Endodermal cell (in vitro differentiated cells): ENCODE results near the gene MED1. TPM values are rescaled to one million over a fixed set of nuclear protein-coding genes. Genes with fewer than 3 reads are reported as not detected.

ENCODE experiments used
- DNase-seq: peaks from one replicate; pipeline ENCODE4 v3.0.0-alpha.2; 2017
- H3K27ac ChIP-seq: 2 replicates; pipeline ENCODE4 v1.5.1; 2013; ENCODE audit warnings: mild to moderate bottlenecking, low read depth, low read length, moderate library complexity
- H3K27me3 ChIP-seq: 2 replicates; pipeline ENCODE4 v1.6.1; 2013; ENCODE audit warnings: mild to moderate bottlenecking, low read length, moderate library complexity; ENCODE audit not compliant: insufficient read depth, control insufficient read depth, poor library complexity, severe bottlenecking
- H3K36me3 ChIP-seq: 2 replicates; pipeline ENCODE4 v1.7.0; 2013; ENCODE audit warnings: mild to moderate bottlenecking, low read length, moderate library complexity; ENCODE audit not compliant: control insufficient read depth, insufficient read depth
- H3K4me1 ChIP-seq: one replicate; pipeline ENCODE4 v1.7.0; 2013; ENCODE audit warnings: low read length; ENCODE audit not compliant: control insufficient read depth, insufficient read depth
- H3K4me3 ChIP-seq: 2 replicates; pipeline ENCODE4 v1.5.1; 2013; ENCODE audit warnings: mild to moderate bottlenecking, low read length, moderate library complexity
- H3K9ac ChIP-seq: 2 replicates; pipeline ENCODE4 v1.6.1; 2013; ENCODE audit warnings: mild to moderate bottlenecking, low read length, moderate library complexity; ENCODE audit not compliant: poor library complexity, severe bottlenecking; ENCODE audit errors: extremely low read depth
- H3K9me3 ChIP-seq: 2 replicates; pipeline ENCODE4 v1.6.1; 2013; ENCODE audit warnings: mild to moderate bottlenecking, low read length, moderate library complexity; ENCODE audit not compliant: control insufficient read depth
- H3K27ac Mint-ChIP-seq: 2 replicates; pipeline ENCODE4 v1.8.0; 2020; ENCODE audit warnings: mixed read lengths
- H3K27me3 Mint-ChIP-seq: 2 replicates; pipeline ENCODE4 v1.8.0; 2021; ENCODE audit warnings: mild to moderate bottlenecking, mixed read lengths; ENCODE audit not compliant: insufficient read depth
- H3K36me3 Mint-ChIP-seq: 2 replicates; pipeline ENCODE4 v1.8.0; 2020; ENCODE audit warnings: low read depth, mixed read lengths
- H3K4me1 Mint-ChIP-seq: 2 replicates; pipeline ENCODE4 v1.8.0; 2020; ENCODE audit warnings: mixed read lengths
- H3K4me3 Mint-ChIP-seq: 2 replicates; pipeline ENCODE4 v1.8.0; 2020; ENCODE audit warnings: mild to moderate bottlenecking, moderate library complexity, mixed read lengths
- H3K9me3 Mint-ChIP-seq: 2 replicates; pipeline ENCODE4 v1.8.0; 2020; ENCODE audit warnings: mild to moderate bottlenecking, mixed read lengths
- WGBS, 2 experiments: methylation state at CpG; one replicate each; pipeline versions ENCODE4 v1.1.5 to v1.1.7; 2013; ENCODE audit warnings: missing lambda C conversion rate in 2 of 2, mixed read lengths in 1 of 2; ENCODE audit not compliant: insufficient coverage in 1 of 2, insufficient read length in 1 of 2; 5-methylcytosine and 5-hydroxymethylcytosine counted together
- total RNA-seq, 2 donors: library from RNA; stranded (reverse); fragmentation: NEBNext Ultra II Directional in 1 of 2; extraction: Animal tissue kit (Norgen Biotek cat#: 25700) in 1 of 2; gene quantifications; 2 replicates in 1 of 2; 3 replicates in 1 of 2; pipeline ENCODE4 v1.2.1, GENCODE V29; 2021
- TF ChIP-seq, protein P1 (sequence below): fragments of 200-600 bp; sonication (generic); conservative IDR thresholded peaks from 2 replicates; pipeline ENCODE4 v1.5.0; 2021; ENCODE audit warnings: antibody characterized with exemption, mild to moderate bottlenecking

The MED1 gene
- total RNA-seq, 2 donors from 2014 or later: 56.1 to 57.5 TPM

DNA sequence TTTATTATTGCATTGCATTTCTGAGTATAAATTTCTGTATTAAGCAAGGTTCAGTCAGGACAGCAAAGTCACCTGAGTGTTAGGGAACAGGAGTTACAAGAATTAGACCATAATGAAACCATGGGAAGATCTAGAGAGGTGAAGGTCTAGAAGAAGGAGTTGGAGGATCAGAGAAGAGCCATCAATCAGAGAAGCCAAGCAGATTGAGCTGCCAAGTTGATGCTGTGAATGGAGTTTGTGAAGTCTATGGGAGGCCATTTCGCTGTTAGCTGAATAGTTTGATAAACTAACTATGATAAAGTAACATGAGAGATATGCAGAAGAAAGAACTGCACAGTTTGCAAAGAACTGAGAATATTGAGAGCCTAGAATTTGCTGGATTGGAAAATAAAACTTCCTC lies 90.0 kb downstream of the MED1 start:
- TF ChIP-seq, protein P1, sequence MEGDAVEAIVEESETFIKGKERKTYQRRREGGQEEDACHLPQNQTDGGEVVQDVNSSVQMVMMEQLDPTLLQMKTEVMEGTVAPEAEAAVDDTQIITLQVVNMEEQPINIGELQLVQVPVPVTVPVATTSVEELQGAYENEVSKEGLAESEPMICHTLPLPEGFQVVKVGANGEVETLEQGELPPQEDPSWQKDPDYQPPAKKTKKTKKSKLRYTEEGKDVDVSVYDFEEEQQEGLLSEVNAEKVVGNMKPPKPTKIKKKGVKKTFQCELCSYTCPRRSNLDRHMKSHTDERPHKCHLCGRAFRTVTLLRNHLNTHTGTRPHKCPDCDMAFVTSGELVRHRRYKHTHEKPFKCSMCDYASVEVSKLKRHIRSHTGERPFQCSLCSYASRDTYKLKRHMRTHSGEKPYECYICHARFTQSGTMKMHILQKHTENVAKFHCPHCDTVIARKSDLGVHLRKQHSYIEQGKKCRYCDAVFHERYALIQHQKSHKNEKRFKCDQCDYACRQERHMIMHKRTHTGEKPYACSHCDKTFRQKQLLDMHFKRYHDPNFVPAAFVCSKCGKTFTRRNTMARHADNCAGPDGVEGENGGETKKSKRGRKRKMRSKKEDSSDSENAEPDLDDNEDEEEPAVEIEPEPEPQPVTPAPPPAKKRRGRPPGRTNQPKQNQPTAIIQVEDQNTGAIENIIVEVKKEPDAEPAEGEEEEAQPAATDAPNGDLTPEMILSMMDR: no peak

DNA sequence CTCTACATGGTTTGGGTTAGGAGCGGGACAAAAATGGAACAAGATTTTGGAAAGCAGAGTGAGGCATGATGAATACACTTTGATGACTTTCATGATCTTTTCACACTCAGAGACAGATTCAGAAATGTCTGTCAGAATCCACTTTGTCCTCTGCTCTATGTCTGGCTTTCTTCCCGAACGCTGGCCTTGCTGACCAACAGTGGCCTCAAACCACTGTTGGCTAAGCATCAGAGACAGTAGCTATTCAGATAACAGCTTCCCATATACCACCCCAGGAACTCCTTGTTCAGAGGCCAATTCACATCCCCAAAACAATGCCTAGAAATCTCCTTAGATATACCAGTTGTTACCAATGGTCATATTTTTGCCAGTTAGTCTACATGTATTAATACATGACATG lies 90.5 kb downstream of the MED1 start:
- Mint-ChIP-seq H3K4me3 (no peak overlapping the region), H3K9me3 (no peaks in the 10 kb centered on the region), H3K27me3 (no peaks in the 10 kb centered on the region), H3K27ac (no peak overlapping the region), H3K4me1 (no peaks in the 10 kb centered on the region), H3K36me3 (no peaks in the 10 kb centered on the region)
- Histone ChIP-seq H3K9ac (no peak overlapping the region), H3K4me3 (no peak overlapping the region), H3K9me3 (no peaks in the 10 kb centered on the region), H3K36me3 (no peaks in the 10 kb centered on the region), H3K27me3 (no peaks in the 10 kb centered on the region), H3K4me1 (no peaks in the 10 kb centered on the region), H3K27ac (no peak overlapping the region)
- DNase-seq: no peak
- TF ChIP-seq, protein P1: no peak
- WGBS, 2 experiments: 90 to 96% methylated on average over 3 of the region's 3 CpGs

More for the DNA sequence above, 90.0 kb downstream of the MED1 start:
- no peaks in the 10 kb centered on the region for H3K27me3 Mint-ChIP-seq
- H3K36me3 Mint-ChIP-seq: no peaks in the 10 kb centered on the region
- Histone ChIP-seq H3K4me1 (no peaks in the 10 kb centered on the region), H3K27ac (no peak overlapping the region), H3K36me3 (no peaks in the 10 kb centered on the region), H3K4me3 (no peak overlapping the region), H3K9ac (no peak overlapping the region), H3K27me3 (no peaks in the 10 kb centered on the region), H3K9me3 (no peaks in the 10 kb centered on the region)
- no peak for DNase-seq
- no peaks in the 10 kb centered on the region for H3K4me1 Mint-ChIP-seq
- H3K27ac Mint-ChIP-seq: no peak overlapping the region
- H3K4me3 Mint-ChIP-seq: no peak overlapping the region
- 80 to 92% methylated on average over 1 of the region's 1 CpG for whole genome bisulfite sequencing, 2 experiments
- no peaks in the 10 kb centered on the region for H3K9me3 Mint-ChIP-seq

DNA sequence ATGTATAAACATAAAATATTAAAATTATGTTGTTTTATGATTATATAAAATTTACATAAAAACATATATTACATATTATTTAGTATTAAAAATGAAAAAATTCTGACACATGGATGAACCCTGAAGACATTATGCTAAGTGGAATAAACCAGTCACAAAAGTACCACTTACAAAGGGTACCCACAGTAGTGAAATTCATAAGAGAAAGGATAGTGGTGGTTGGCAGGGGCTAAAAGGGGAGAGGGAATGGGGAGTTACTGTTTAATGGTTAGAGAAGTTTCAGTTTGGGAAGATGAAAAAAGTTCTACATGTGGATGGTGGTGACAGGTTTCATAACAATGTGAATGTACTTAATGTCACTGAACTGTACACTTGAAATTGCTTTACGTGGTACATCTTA lies 91.1 kb downstream of the MED1 start:
- Histone ChIP-seq H3K36me3 (no peaks in the 10 kb centered on the region), H3K27me3 (no peaks in the 10 kb centered on the region), H3K4me1 (no peaks in the 10 kb centered on the region), H3K27ac (no peak overlapping the region), H3K4me3 (no peak overlapping the region), H3K9ac (no peak overlapping the region), H3K9me3 (no peaks in the 10 kb centered on the region)
- TF ChIP-seq, protein P1: no peak
- Mint-ChIP-seq H3K4me1 (no peaks in the 10 kb centered on the region), H3K27me3 (no peaks in the 10 kb centered on the region), H3K36me3 (no peaks in the 10 kb centered on the region), H3K27ac (no peak overlapping the region), H3K9me3 (no peaks in the 10 kb centered on the region), H3K4me3 (no peak overlapping the region)
- no peak for DNase-seq
- no CpG with 5 or more reads among the region's 1 CpG for WGBS, 2 experiments
